Calu3 (cell line): Measurements from ENCODE around the gene MYO9A. TPM values are rescaled to one million over a fixed set of nuclear protein-coding genes. Genes with fewer than 3 reads are reported as not detected.

ENCODE experiments used
- BruUV-seq: library from RNA; stranded (reverse); fragments of 400-500 nt; replicated peaks from 2 replicates; lab custom pipeline; 2021; lab: Mats Ljungman, UMichigan
- CTCF ChIA-PET: fragments of 300-600 bp; sonication (Branson Sonifier 250); formaldehyde crosslinking; loops from one replicate; lab custom pipeline; 2022; ENCODE audit warnings: antibody characterized with exemption; lab: Charles Lee
- DNase-seq: peaks from one replicate; pipeline ENCODE4 v3.0.0; 2022
- H3K27ac Mint-ChIP-seq: one replicate; pipeline ENCODE4 v1.8.0; 2022; ENCODE audit warnings: mixed read lengths; ENCODE audit not compliant: unreplicated experiment
- H3K27me3 Mint-ChIP-seq: one replicate; pipeline ENCODE4 v1.8.0; 2022; ENCODE audit warnings: mixed read lengths; ENCODE audit not compliant: unreplicated experiment
- H3K36me3 Mint-ChIP-seq: one replicate; pipeline ENCODE4 v1.8.0; 2022; ENCODE audit warnings: mild to moderate bottlenecking, moderate library complexity, mixed read lengths; ENCODE audit not compliant: insufficient read depth, unreplicated experiment
- H3K4me1 Mint-ChIP-seq: one replicate; pipeline ENCODE4 v1.8.0; 2022; ENCODE audit warnings: mild to moderate bottlenecking, low read depth, mixed read lengths; ENCODE audit not compliant: unreplicated experiment
- H3K4me3 Mint-ChIP-seq: one replicate; pipeline ENCODE4 v1.8.0; 2022; ENCODE audit warnings: mild to moderate bottlenecking, low read depth, moderate library complexity, mixed read lengths; ENCODE audit not compliant: unreplicated experiment
- H3K9me3 Mint-ChIP-seq: one replicate; pipeline ENCODE4 v1.8.0; 2022; ENCODE audit warnings: low read depth, mixed read lengths; ENCODE audit not compliant: unreplicated experiment
- CTCF ChIP-seq: fragments of 200-600 bp; IDR thresholded peaks from one replicate; pipeline ENCODE4 v1.8.0; 2022; ENCODE audit warnings: antibody characterized with exemption; ENCODE audit not compliant: unreplicated experiment
- intact Hi-C: fragments of 100-400 bp; cut with micrococcal nuclease; formaldehyde crosslinking; loops from one replicate; pipeline ENCODE4 v1.10.0; 2022; ENCODE audit not compliant: unreplicated experiment
- total RNA-seq: library from RNA; stranded (reverse); gene quantifications from 2 replicates; pipeline ENCODE4 v1.2.3, GENCODE V29; 2022

Gene MYO9A
- total RNA-seq, 1 experiment from 2014 or later = 32.8 TPM

- Mint-ChIP-seq H3K36me3 (peaks cover 11% of the 10 kb centered on the region), H3K4me1 (peaks cover 45% of the 10 kb centered on the region), H3K4me3 (no peak overlapping the region), H3K27me3 (no peaks in the 10 kb centered on the region), H3K27ac (peak overlapping the region; percentile 43), H3K9me3 (no peaks in the 10 kb centered on the region)
- intact Hi-C loops = loop anchor here (5.0 kb wide), 1 partner anchor 153 kb away; no protein-coding TSS in a partner anchor
- CTCF ChIA-PET = interaction anchor here (0.7 to 1.3 kb wide), 3 partner anchors 52 to 112 kb away, joined by 3 to 5 read pairs (median 4); no protein-coding TSS in a partner anchor
- DNase-seq = no peak
- TF ChIP-seq CTCF = no peak
- BruUV-seq = no TSS peak
These were observed 313.1 kb downstream of the MYO9A start for GRCh38 chr15:71804695-71805470.

- Mint-ChIP-seq H3K36me3 (peaks cover 12% of the 10 kb centered on the region), H3K27me3 (no peaks in the 10 kb centered on the region), H3K27ac (no peak overlapping the region), H3K4me3 (no peak overlapping the region), H3K4me1 (peaks cover 47% of the 10 kb centered on the region), H3K9me3 (no peaks in the 10 kb centered on the region)
- TF ChIP-seq CTCF = no peak
- no peak for DNase-seq
- no TSS peak for BruUV-seq
- intact Hi-C loops = loop anchor here (5.0 kb wide), 1 partner anchor 152 kb away; no protein-coding TSS in a partner anchor
- CTCF ChIA-PET = interaction anchor here (0.7 to 1.3 kb wide), 3 partner anchors 51 to 112 kb away, joined by 3 to 5 read pairs (median 4); no protein-coding TSS in a partner anchor
These were observed 313.7 kb downstream of the MYO9A start for GRCh38 chr15:71804226-71804625.

GRCh38 chr15:71802770-71803169 lies 315.2 kb downstream of the MYO9A start:
- CTCF ChIA-PET = interaction anchor here (1.1 to 3.3 kb wide), 2 partner anchors 50 to 59 kb away, joined by 8 to 30 read pairs; no protein-coding TSS in a partner anchor
- H3K27ac Mint-ChIP-seq = no peak overlapping the region
- peak; percentile 47 for TF ChIP-seq CTCF
- no peak for DNase-seq
- no peaks in the 10 kb centered on the region for H3K27me3 Mint-ChIP-seq
- no TSS peak for BruUV-seq
- intact Hi-C loops = loop anchor here (5.0 kb wide), 1 partner anchor 150 kb away; no protein-coding TSS in a partner anchor
- peaks cover 12% of the 10 kb centered on the region for H3K36me3 Mint-ChIP-seq
- no peak overlapping the region for H3K4me3 Mint-ChIP-seq
- H3K4me1 Mint-ChIP-seq = peaks cover 43% of the 10 kb centered on the region
- no peaks in the 10 kb centered on the region for H3K9me3 Mint-ChIP-seq

- no peak for TF ChIP-seq CTCF
- Mint-ChIP-seq H3K36me3 (peaks cover 8% of the 10 kb centered on the region), H3K27ac (no peak overlapping the region)
These were observed 315.9 kb downstream of the MYO9A start for GRCh38 chr15:71801935-71802655.

More at GRCh38 chr15:71801935-71802655, 315.9 kb downstream of the MYO9A start:
- BruUV-seq = no TSS peak
- DNase-seq = no peak
- Mint-ChIP-seq H3K9me3 (no peaks in the 10 kb centered on the region), H3K27me3 (no peaks in the 10 kb centered on the region), H3K4me1 (peaks cover 36% of the 10 kb centered on the region), H3K4me3 (no peak overlapping the region)
- intact Hi-C loops = loop anchor here (1.0 to 5.0 kb wide), 6 partner anchors 50 to 827 kb away; no protein-coding TSS in a partner anchor
- CTCF ChIA-PET = interaction anchor here (1.1 to 3.3 kb wide), 3 partner anchors 12 to 58 kb away, joined by 5 to 30 read pairs (median 8); no protein-coding TSS in a partner anchor
